HG03196 (cell line): ENCODE data around the gene CIT.
"Not testable (repeated sequence)": the region's sequence is repeated elsewhere in the genome, so short reads cannot be mapped to it uniquely, and the experiment has no call there.

Experiments
- ATAC-seq: cut with Tn5 transposase; IDR thresholded peaks from one replicate; pipeline ENCODE4 v1.9.1; 2021; ENCODE audit not compliant: unreplicated experiment

Gene CIT

GRCh38 chr12:119660076-119660475 lies 217.0 kb downstream of the CIT start:
- ATAC-seq: no peak

- no peak for ATAC-seq
These were observed 217.7 kb downstream of the CIT start for GRCh38 chr12:119659289-119659897.

- not testable (repeated sequence) for ATAC-seq
These were observed 219.0 kb downstream of the CIT start for GRCh38 chr12:119658166-119658565.

DNA sequence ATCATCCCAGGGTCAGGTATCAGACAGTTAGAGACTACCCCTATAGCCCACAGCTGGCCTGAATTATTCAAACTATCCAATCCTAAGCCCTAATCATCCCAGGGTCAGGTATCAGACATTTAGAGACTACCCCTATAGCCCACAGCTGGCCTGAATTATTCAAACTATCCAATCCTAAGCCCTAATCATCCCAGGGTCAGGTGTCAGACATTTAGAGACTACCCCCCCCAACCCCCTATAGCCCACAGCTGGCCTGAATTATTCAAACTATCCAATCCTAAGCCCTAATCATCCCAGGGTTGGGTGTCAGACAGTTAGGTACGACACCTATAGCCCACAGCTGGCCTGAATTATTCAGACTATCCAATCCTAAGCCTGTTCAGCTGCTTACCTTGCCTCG lies 220.1 kb downstream of the CIT start:
- ATAC-seq: not testable (repeated sequence)

GRCh38 chr12:119652665-119653064 lies 224.5 kb downstream of the CIT start:
- no peak for ATAC-seq

DNA sequence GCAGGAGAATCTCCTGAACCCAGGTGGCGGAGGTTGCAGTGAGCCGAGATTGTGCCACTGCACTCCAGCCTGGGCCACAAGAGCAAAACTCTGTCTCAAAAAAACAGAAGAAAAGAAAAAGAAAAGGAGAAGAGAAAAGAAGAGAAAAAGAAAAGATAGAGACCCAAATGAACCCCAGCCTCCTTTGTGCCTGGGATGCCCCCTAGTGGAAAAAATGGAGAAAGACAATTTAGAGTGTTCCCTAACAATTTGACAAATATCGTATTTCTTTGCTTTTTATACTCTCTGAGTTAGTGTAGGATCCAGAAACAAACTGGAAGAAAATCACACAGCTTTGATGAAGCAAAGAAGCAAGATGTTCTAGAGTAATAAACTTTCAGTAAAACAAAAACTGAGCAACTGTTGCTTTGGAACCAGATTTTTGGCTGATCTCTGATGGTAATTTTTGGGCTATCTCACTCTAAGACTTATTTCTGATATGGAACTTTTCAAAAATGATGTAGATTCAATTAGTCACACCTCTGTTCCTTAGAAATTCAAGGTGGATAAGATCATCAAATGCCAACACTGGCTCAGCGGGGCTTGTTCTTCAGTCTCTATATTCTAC lies 227.8 kb downstream of the CIT start:
- ATAC-seq: no peak

- ATAC-seq: no peak
These were observed 231.5 kb downstream of the CIT start for GRCh38 chr12:119645535-119646059.

DNA sequence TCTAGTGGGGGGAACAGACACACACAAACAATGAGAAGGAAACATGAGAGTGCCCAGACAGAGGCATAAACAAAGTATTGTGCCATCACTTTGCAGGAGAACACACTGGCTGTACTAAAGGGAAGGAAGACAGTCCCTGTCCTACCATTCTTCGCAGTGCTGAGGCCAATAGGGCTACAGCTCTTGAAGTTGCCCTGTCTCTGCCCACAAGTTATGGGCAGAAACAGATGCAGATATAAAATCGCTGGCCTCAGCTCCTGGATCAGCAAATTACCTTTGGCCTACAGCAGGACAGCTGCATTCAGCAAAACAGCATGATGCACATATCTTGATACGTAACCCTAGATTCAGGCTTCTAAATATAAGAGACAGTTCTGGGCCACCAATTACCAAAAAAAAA lies 232.2 kb downstream of the CIT start:
- ATAC-seq: no peak

DNA sequence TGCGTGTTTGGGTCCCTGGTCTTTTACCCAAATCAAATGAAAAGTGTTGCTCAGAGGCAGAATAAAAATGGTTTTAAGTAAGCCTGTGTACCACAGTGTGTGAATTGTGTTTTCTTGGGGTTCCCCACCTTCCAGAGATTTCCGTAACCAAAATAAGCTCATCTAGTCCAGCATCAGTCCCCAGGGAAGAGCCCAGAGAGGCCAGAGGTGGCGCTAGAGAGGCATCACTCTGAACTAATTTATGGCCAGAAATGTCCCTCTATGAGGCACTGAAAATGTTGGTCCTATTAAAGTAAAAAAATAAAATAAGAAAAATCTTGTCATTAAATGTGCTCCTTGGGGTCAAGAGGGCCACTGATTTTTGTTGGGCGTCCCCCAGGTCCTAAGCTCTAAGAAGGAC lies 234.1 kb downstream of the CIT start:
- ATAC-seq: no peak
